Trophoblast cell (in vitro differentiated cells and primary cell): ENCODE measurements around the gene RAB27A.
A peak's percentile ranks its signal among the peaks of the same experiment; 100 is the strongest.
"Not testable (repeated sequence)": the region's sequence is repeated elsewhere in the genome, so short reads cannot be mapped to it uniquely, and the experiment has no call there.

Experiments used
- DNase-seq, 2 donors: peaks; one replicate each; pipeline ENCODE4 v3.0.0-alpha.2; 2016
- H2AFZ ChIP-seq: 2 replicates; pipeline ENCODE4 v1.6.1; 2013; ENCODE audit warnings: low read length, moderate library complexity, mild to moderate bottlenecking; ENCODE audit not compliant: insufficient read depth, poor library complexity
- H2AK5ac ChIP-seq: 2 replicates; pipeline ENCODE4 v1.6.1; 2013; ENCODE audit warnings: mild to moderate bottlenecking, low read length
- H2BK120ac ChIP-seq: 2 replicates; pipeline ENCODE4 v1.6.1; 2013; ENCODE audit warnings: low read length, mild to moderate bottlenecking, moderate library complexity; ENCODE audit not compliant: insufficient read depth, poor library complexity
- H2BK12ac ChIP-seq: 2 replicates; pipeline ENCODE4 v1.6.1; 2013; ENCODE audit warnings: mild to moderate bottlenecking, low read length, moderate library complexity
- H2BK5ac ChIP-seq: 2 replicates; pipeline ENCODE4 v1.6.1; 2013; ENCODE audit warnings: low read length, low read depth, moderate library complexity, mild to moderate bottlenecking; ENCODE audit not compliant: poor library complexity
- H3K14ac ChIP-seq: 2 replicates; pipeline ENCODE4 v1.6.1; 2013; ENCODE audit warnings: mild to moderate bottlenecking, low read length
- H3K18ac ChIP-seq: 2 replicates; pipeline ENCODE4 v1.6.1; 2013; ENCODE audit warnings: mild to moderate bottlenecking, low read length
- H3K23ac ChIP-seq: 2 replicates; pipeline ENCODE4 v1.6.1; 2013; ENCODE audit warnings: low read length
- H3K27ac ChIP-seq: 2 replicates; pipeline ENCODE4 v1.5.1; 2013; ENCODE audit warnings: low read depth, mild to moderate bottlenecking, inconsistent platforms, low read length, moderate library complexity
- H3K27me3 ChIP-seq: 2 replicates; pipeline ENCODE4 v1.6.1; 2013; ENCODE audit warnings: inconsistent platforms, mild to moderate bottlenecking, low read length, moderate library complexity; ENCODE audit not compliant: insufficient read depth
- H3K36me3 ChIP-seq, 2 experiments: 1 replicate in 1 of 2; 2 replicates in 1 of 2; pipeline ENCODE4 v1.6.1; 2013; ENCODE audit warnings: low read length in 2 of 2, mild to moderate bottlenecking in 2 of 2, moderate library complexity in 1 of 2; ENCODE audit not compliant: insufficient read depth in 2 of 2, control insufficient read depth in 1 of 2
- H3K4ac ChIP-seq: 2 replicates; pipeline ENCODE4 v1.6.1; 2013; ENCODE audit warnings: low read depth, mild to moderate bottlenecking, low read length, moderate library complexity
- H3K4me1 ChIP-seq, 2 experiments: 1 replicate in 1 of 2; 2 replicates in 1 of 2; pipeline ENCODE4 v1.6.1; 2013; ENCODE audit warnings: low read length in 2 of 2, mild to moderate bottlenecking in 2 of 2, moderate library complexity in 1 of 2; ENCODE audit not compliant: insufficient read depth in 2 of 2, control insufficient read depth in 1 of 2
- H3K4me2 ChIP-seq: 2 replicates; pipeline ENCODE4 v1.6.1; 2013; ENCODE audit warnings: inconsistent platforms, mild to moderate bottlenecking, low read length, moderate library complexity
- H3K4me3 ChIP-seq: 2 replicates; pipeline ENCODE4 v1.5.1; 2013; ENCODE audit warnings: mild to moderate bottlenecking, low read depth, low read length, inconsistent platforms
- H3K79me1 ChIP-seq: one replicate; pipeline ENCODE4 v1.6.1; 2013; ENCODE audit warnings: low read length
- H3K79me2 ChIP-seq: 2 replicates; pipeline ENCODE4 v1.6.1; 2013; ENCODE audit warnings: low read length, mild to moderate bottlenecking; ENCODE audit not compliant: control insufficient read depth, insufficient read depth, poor library complexity
- H3K9ac ChIP-seq: 2 replicates; pipeline ENCODE4 v1.6.1; 2013; ENCODE audit warnings: mild to moderate bottlenecking, low read length
- H3K9me3 ChIP-seq: 2 replicates; pipeline ENCODE4 v1.6.1; 2013; ENCODE audit warnings: low read depth, mild to moderate bottlenecking, control low read depth, inconsistent platforms, low read length; ENCODE audit not compliant: insufficient read depth
- H4K12ac ChIP-seq: 2 replicates; pipeline ENCODE4 v1.6.1; 2013; ENCODE audit warnings: low read depth, mild to moderate bottlenecking, low read length, moderate library complexity
- H4K8ac ChIP-seq: 2 replicates; pipeline ENCODE4 v1.6.1; 2013; ENCODE audit warnings: low read depth, mild to moderate bottlenecking, low read length, moderate library complexity
- H4K91ac ChIP-seq: one replicate; pipeline ENCODE4 v1.6.1; 2013; ENCODE audit warnings: low read depth, mild to moderate bottlenecking, low read length, moderate library complexity
- WGBS: extraction: QIAGEN DNeasy Blood & Tissue Kit; methylation state at CpG from one replicate; pipeline ENCODE4 v1.1.7; 2013; ENCODE audit warnings: missing lambda C conversion rate; ENCODE audit not compliant: insufficient read length, insufficient coverage; ENCODE audit errors: extremely low coverage; 5-methylcytosine and 5-hydroxymethylcytosine counted together

The RAB27A gene

DNA sequence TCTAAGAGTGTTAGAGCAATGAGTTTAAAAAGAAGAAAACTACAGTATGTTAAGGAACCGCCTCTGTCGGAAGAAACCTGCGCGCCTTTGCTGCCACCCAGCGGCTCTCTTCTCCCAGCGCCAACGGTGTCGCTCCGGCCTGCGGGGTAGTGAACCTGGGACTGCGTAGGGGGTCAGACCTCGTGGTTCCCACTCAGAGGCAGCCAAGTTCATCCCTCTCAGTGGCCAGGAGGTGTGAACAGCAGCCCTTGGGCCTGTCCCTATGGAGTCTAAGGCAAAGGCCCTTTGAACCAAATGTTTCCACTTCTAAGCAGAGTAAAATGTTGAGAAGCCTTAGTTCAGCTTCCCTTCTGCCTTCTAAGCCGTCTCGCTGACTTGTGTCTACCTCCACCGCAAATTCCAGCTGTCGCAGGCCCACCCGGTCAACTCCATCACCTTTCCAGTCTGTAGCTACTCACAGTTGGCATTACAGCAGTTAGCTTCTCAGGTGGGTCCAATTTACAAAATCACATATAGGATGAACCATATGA, 980 bp upstream of the RAB27A start:
- Histone ChIP-seq H3K36me3 (no peaks in the 10 kb centered on the region), H3K23ac (no peak overlapping the region), H3K79me1 (peaks cover 8% of the 10 kb centered on the region), H3K79me2 (peaks cover 7% of the 10 kb centered on the region), H3K4me2 (peak overlapping the region; percentile 84), H2BK120ac (no peak overlapping the region), H3K4ac (no peak overlapping the region), H3K18ac (no peak overlapping the region), H3K27ac (no peak overlapping the region), H3K14ac (no peak overlapping the region), H3K9ac (peak overlapping the region; percentile 6), H2AK5ac (no peak overlapping the region), H3K4me3 (no peak overlapping the region), H2BK12ac (peak overlapping the region; percentile 46), H2BK5ac (no peak overlapping the region), H4K8ac (no peak overlapping the region), H3K4me1 (peaks cover 0 to 4% of the 10 kb centered on the region in 2 experiments), H2AFZ (no peak overlapping the region), H4K12ac (no peak overlapping the region), H3K9me3 (no peaks in the 10 kb centered on the region), H3K27me3 (no peaks in the 10 kb centered on the region), H4K91ac (no peak overlapping the region)
- no CpG with 5 or more reads among the region's 17 CpGs for WGBS
- peak; percentile 87 to 91 for DNase-seq

DNA sequence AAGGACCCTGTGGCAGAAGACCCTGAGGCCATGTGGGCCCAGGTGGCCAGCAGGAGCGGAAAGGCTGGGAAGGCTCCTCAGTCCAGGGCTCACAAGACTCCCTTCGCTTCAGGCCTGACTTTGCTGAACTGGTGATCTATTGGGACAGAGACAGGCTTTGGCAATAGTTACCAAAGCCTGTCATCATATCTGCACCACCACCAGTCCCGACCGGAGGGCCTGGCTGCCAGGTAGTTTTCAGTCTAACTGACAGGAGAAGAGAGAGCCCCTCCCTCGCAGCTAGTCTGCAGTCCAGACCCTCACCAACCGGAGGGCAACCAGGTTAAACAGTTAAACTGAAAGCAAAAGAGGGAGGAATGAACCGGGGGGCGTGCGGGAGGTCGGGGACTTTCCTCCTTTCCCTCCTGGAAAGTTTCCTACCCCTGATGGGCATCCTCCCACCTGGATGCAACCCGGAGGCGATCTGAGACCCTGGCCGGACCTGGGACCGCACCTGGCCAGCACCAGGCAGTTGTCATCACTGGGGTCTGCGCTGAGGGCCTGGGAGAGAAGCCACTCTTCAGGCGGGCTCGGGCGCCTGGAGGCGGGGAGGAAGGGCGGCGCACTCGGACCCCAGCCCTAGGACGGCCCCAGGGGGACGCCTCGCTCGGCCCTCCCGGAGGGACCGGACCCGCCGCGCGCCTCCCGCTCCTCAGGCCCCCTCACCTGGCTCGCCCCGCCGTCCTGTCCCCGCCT, 435 bp downstream of the RAB27A start:
- H3K79me2 ChIP-seq = peaks cover 7% of the 10 kb centered on the region
- DNase-seq = peak; percentile 56 to 63
- no CpG with 5 or more reads among the region's 37 CpGs for WGBS
- H3K9ac ChIP-seq = peak overlapping the region; percentile 42
- no peak overlapping the region for H2BK12ac ChIP-seq
- peak overlapping the region; percentile 0 for H3K14ac ChIP-seq
- H3K4me2 ChIP-seq = peak overlapping the region; percentile 84
- H4K8ac ChIP-seq = peak overlapping the region; percentile 62
- H3K27ac ChIP-seq = no peak overlapping the region
- H3K4me1 ChIP-seq = peaks cover 0 to 4% of the 10 kb centered on the region in 2 experiments
- no peak overlapping the region for H2AK5ac ChIP-seq
- no peak overlapping the region for H3K23ac ChIP-seq
- peak overlapping the region; percentile 66 for H4K91ac ChIP-seq
- no peaks in the 10 kb centered on the region for H3K27me3 ChIP-seq
- no peaks in the 10 kb centered on the region for H3K36me3 ChIP-seq
- peak overlapping the region; percentile 87 for H3K4me3 ChIP-seq
- no peaks in the 10 kb centered on the region for H3K9me3 ChIP-seq
- H4K12ac ChIP-seq = peak overlapping the region; percentile 3
- H2BK5ac ChIP-seq = peak overlapping the region; percentile 80
- no peak overlapping the region for H3K4ac ChIP-seq
- peaks cover 8% of the 10 kb centered on the region for H3K79me1 ChIP-seq
- peak overlapping the region; percentile 61 for H2BK120ac ChIP-seq
- peak overlapping the region; percentile 42 for H3K18ac ChIP-seq
- H2AFZ ChIP-seq = peak overlapping the region; percentile 84

DNA sequence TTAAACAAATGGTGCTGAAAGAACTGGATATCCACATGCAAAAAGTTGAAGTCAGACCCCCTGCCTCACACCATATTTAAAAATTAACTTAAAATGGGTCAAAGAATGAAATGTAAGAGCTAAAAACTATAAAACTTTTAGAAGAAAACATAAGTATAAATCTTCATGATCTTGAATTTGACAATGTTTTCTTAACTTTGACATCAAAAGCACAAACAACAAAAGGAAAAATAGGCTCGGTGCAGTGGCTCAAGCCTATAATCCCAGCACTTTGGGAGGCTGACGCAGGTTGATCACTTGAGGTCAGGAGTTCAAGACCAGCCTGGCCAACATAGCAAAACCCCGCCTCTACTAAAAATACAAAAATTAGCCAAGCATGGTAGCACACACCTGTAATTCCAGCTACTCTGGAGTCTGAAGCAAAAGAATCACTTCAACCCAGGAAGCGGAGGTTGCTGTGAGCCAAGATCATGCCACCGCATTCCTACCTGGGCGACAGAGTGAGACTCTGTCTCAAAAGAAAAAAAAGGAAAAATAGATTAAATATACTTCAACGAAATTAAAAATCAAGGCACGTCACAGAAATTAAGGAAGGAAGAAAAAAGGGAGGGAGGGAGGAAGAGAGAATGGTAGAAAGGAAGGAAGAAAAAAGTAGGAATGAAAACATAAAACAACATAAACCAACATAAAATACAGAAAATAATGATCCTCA, 1.5 kb downstream of the RAB27A start:
- Histone ChIP-seq H2BK12ac (no peak overlapping the region), H2BK5ac (no peak overlapping the region), H2BK120ac (no peak overlapping the region), H3K18ac (no peak overlapping the region), H2AK5ac (no peak overlapping the region), H2AFZ (no peak overlapping the region), H4K12ac (no peak overlapping the region), H3K9me3 (no peaks in the 10 kb centered on the region), H4K8ac (no peak overlapping the region), H3K27ac (no peak overlapping the region), H3K4me3 (no peak overlapping the region), H3K4ac (no peak overlapping the region), H3K9ac (no peak overlapping the region), H4K91ac (no peak overlapping the region), H3K23ac (no peak overlapping the region), H3K4me2 (no peak overlapping the region), H3K79me1 (peaks cover 8% of the 10 kb centered on the region), H3K36me3 (no peaks in the 10 kb centered on the region), H3K79me2 (peaks cover 7% of the 10 kb centered on the region), H3K14ac (no peak overlapping the region), H3K27me3 (no peaks in the 10 kb centered on the region), H3K4me1 (peaks cover 0 to 4% of the 10 kb centered on the region in 2 experiments)
- DNase-seq = no peak
- WGBS = no CpG with 5 or more reads among the region's 8 CpGs

DNA sequence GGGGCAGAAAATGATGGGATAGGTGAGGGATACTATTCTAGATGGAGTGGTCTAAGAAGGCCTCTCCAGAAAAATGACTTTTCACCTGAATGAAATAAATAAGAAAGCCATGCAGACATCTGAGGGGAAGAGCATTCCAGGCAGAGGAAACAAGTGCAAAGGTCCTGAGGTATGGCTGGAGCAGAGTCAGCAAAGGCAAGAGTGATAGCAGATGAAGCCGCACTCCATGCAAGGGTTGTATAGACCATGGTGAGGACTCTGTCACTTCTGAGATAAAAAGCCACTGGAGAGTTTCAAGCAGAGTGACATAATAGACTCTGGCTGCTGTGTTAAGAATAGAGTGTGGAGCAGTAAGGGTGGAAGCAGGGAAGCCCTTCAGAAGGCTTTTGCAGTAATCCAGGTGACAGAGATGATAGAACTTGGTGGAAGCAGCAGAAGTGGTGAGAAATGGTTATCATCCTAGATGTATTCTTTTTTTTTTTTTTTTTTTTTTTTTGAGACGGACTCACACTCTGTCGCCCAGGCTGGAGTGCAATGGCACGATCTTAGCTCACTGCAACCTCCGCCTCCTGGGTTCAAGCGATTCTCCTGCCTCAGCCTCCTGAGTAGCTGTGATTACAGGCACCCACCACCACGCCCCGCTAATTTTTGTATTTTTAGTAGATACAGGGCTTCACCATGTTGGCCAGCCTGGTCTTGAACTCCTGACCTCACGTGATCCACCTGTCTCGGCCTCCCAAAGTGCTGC, 3.0 kb downstream of the RAB27A start:
- H3K79me2 ChIP-seq, H3K4me2 ChIP-seq, H3K4me3 ChIP-seq, H2AFZ ChIP-seq, H4K91ac ChIP-seq, H3K9ac ChIP-seq, H3K27ac ChIP-seq, H3K18ac ChIP-seq, H2BK120ac ChIP-seq, H4K8ac ChIP-seq, H2BK5ac ChIP-seq, H3K79me1 ChIP-seq, H3K23ac ChIP-seq, H3K27me3 ChIP-seq, H3K4me1 ChIP-seq, H3K14ac ChIP-seq, H3K9me3 ChIP-seq, H4K12ac ChIP-seq, H2BK12ac ChIP-seq, H3K36me3 ChIP-seq, H3K4ac ChIP-seq, DNase-seq, H2AK5ac ChIP-seq: not testable (repeated sequence)
- no CpG with 5 or more reads among the region's 10 CpGs for WGBS
